Uterus (tissue), 2 donors: ENCODE measurements around the gene KRTAP3-1.
"Not testable (repeated sequence)": the region's sequence is repeated elsewhere in the genome, so short reads cannot be mapped to it uniquely, and the experiment has no call there.

Experiments
- CTCF ChIP-seq, 4 experiments: fragments of 200-600 bp in 2 of 4; fragments of 450-650 bp in 2 of 4; sonication (generic) in 2 of 4; IDR thresholded peaks; one replicate each; pipeline ENCODE4 v1.5.1; 2016 to 2019; ENCODE audit warnings: antibody characterized with exemption in 4 of 4, mild to moderate bottlenecking in 2 of 4, moderate library complexity in 1 of 4
- POLR2A ChIP-seq, 2 donors: fragments of 450-650 bp; IDR thresholded peaks; one replicate each; pipeline ENCODE4 v1.6.1; 2016; ENCODE audit warnings: antibody characterized with exemption in 2 of 2, mild to moderate bottlenecking in 1 of 2, moderate library complexity in 1 of 2

GRCh38 chr17:40999563-40999962, 9.4 kb downstream of the KRTAP3-1 start, which contains the start of gene KRTAP3-2:
- not testable (repeated sequence) for TF ChIP-seq CTCF, POLR2A (IDR thresholded peaks at IDR 0.05)
